Measurements from ENCODE around the gene FAM20A.
"Not testable (repeated sequence)": the region's sequence is repeated elsewhere in the genome, so short reads cannot be mapped to it uniquely, and the experiment has no call there.

FAM20A gene

GRCh38 chr17:68564415-68565111 is 36.6 kb downstream of the FAM20A start:
- no peak for DNase-seq

GRCh38 chr17:68562736-68563135 is 38.4 kb downstream of the FAM20A start:
- DNase-seq: no peak

- DNase-seq: no peak
Observed at GRCh38 chr17:68560966-68561720, 40.0 kb downstream of the FAM20A start.

GRCh38 chr17:68559316-68559715 is 41.9 kb downstream of the FAM20A start:
- DNase-seq: no peak

GRCh38 chr17:68556551-68556950 is 44.6 kb downstream of the FAM20A start:
- DNase-seq: no peak

GRCh38 chr17:68544111-68544915 is 56.9 kb downstream of the FAM20A start:
- no peak for DNase-seq

- no peak for DNase-seq
Observed at GRCh38 chr17:68542698-68543463, 58.3 kb downstream of the FAM20A start.

- DNase-seq: no peak
Observed at GRCh38 chr17:68541816-68542215, 59.4 kb downstream of the FAM20A start.

- DNase-seq: no peak
Observed at GRCh38 chr17:68540981-68541380, 60.2 kb downstream of the FAM20A start.

- peak; percentile 66 for DNase-seq
Observed at GRCh38 chr17:68539548-68540467, 61.4 kb downstream of the FAM20A start.

- no peak for DNase-seq
Observed at GRCh38 chr17:68535922-68536321, 65.2 kb downstream of the FAM20A start.

GRCh38 chr17:68534695-68535088 is 66.5 kb downstream of the FAM20A start:
- no peak for DNase-seq

- no peak for DNase-seq
Observed at GRCh38 chr17:68533887-68534694, 67.1 kb downstream of the FAM20A start.

GRCh38 chr17:68532826-68533225 is 68.3 kb downstream of the FAM20A start:
- no peak for DNase-seq

GRCh38 chr17:68531252-68531651 is 69.9 kb downstream of the FAM20A start:
- no peak for DNase-seq

- DNase-seq: no peak
Observed at GRCh38 chr17:68527314-68527713, 73.9 kb downstream of the FAM20A start.

- no peak for DNase-seq
Observed at GRCh38 chr17:68526548-68526947, 74.6 kb downstream of the FAM20A start.

- no peak for DNase-seq
Observed at GRCh38 chr17:68522266-68522665, 78.9 kb downstream of the FAM20A start.

GRCh38 chr17:68519911-68520310 is 81.3 kb downstream of the FAM20A start:
- no peak for DNase-seq

- not testable (repeated sequence) for DNase-seq
Observed at GRCh38 chr17:68519051-68519450, 82.1 kb downstream of the FAM20A start.

Data from islet precursor cell (in vitro differentiated cells).